GM23338 (cell line): ENCODE measurements around the gene TMC1. TPM values are rescaled to one million over a fixed set of nuclear protein-coding genes. Genes with fewer than 3 reads are reported as not detected.

ENCODE experiments used
- ATAC-seq: fragments of 200-7000 bp; cut with Tn5 transposase; 3 replicates; pipeline ENCODE4 v1.9.1; 2020
- DNase-seq: peaks from one replicate; pipeline ENCODE4 v3.0.0-alpha.2; 2015; ENCODE audit warnings: low spot score
- H2AFZ ChIP-seq: fragments of 200-600 bp; sonication (generic); 2 replicates; pipeline ENCODE4 v1.8.0; 2016; ENCODE audit warnings: antibody characterized with exemption, mild to moderate bottlenecking, moderate library complexity
- H3F3A ChIP-seq: fragments of 200-600 bp; sonication (generic); replicated peaks from 2 replicates; pipeline ENCODE4 v1.8.0; 2017; ENCODE audit warnings: antibody characterized with exemption, mixed run types, low read depth
- H3K27ac ChIP-seq: fragments of 200-600 bp; sonication (generic); 2 replicates; pipeline ENCODE4 v1.6.1; 2016; ENCODE audit warnings: low read depth
- H3K27me3 ChIP-seq: fragments of 200-600 bp; sonication (generic); 2 replicates; pipeline ENCODE4 v1.8.0; 2016; ENCODE audit warnings: mild to moderate bottlenecking, mixed run types, moderate library complexity; ENCODE audit not compliant: insufficient read depth
- H3K36me3 ChIP-seq: fragments of 200-600 bp; sonication (generic); 2 replicates; pipeline ENCODE4 v1.8.0; 2016; ENCODE audit warnings: mild to moderate bottlenecking; ENCODE audit not compliant: insufficient read depth
- H3K4me1 ChIP-seq: fragments of 200-600 bp; sonication (generic); 2 replicates; pipeline ENCODE4 v1.8.0; 2016; ENCODE audit warnings: mild to moderate bottlenecking, moderate library complexity; ENCODE audit not compliant: insufficient read depth
- H3K4me2 ChIP-seq: fragments of 200-600 bp; sonication (generic); 2 replicates; pipeline ENCODE4 v1.7.1; 2017; ENCODE audit warnings: mixed run types
- H3K4me3 ChIP-seq: fragments of 200-600 bp; sonication (generic); 2 replicates; pipeline ENCODE4 v1.6.1; 2016; ENCODE audit warnings: mixed run types
- H3K79me2 ChIP-seq: fragments of 200-600 bp; sonication (generic); replicated peaks from 2 replicates; pipeline ENCODE4 v1.8.0; 2017; ENCODE audit warnings: mild to moderate bottlenecking; ENCODE audit not compliant: insufficient read depth
- H3K9me2 ChIP-seq: fragments of 200-600 bp; sonication (generic); 2 replicates; pipeline ENCODE4 v1.8.0; 2017; ENCODE audit not compliant: insufficient read depth
- H4K20me1 ChIP-seq: fragments of 200-600 bp; sonication (generic); replicated peaks from 2 replicates; pipeline ENCODE4 v1.8.0; 2017; ENCODE audit warnings: mild to moderate bottlenecking; ENCODE audit not compliant: insufficient read depth
- H3K27ac Mint-ChIP-seq: 2 replicates; pipeline ENCODE4 v1.8.0; 2020; ENCODE audit warnings: inconsistent platforms, mild to moderate bottlenecking, moderate library complexity, mixed read lengths
- H3K27me3 Mint-ChIP-seq: 3 replicates; pipeline ENCODE4 v1.8.0; 2022; ENCODE audit warnings: low read depth, mild to moderate bottlenecking, moderate library complexity, mixed read lengths, inconsistent platforms; ENCODE audit not compliant: insufficient read depth, poor library complexity
- H3K36me3 Mint-ChIP-seq: 3 replicates; pipeline ENCODE4 v1.8.0; 2021; ENCODE audit warnings: low read depth, mild to moderate bottlenecking, inconsistent platforms, moderate library complexity, mixed read lengths
- H3K4me1 Mint-ChIP-seq: 3 replicates; pipeline ENCODE4 v1.8.0; 2020; ENCODE audit warnings: mild to moderate bottlenecking, inconsistent platforms, mixed read lengths
- H3K4me3 Mint-ChIP-seq: 3 replicates; pipeline ENCODE4 v1.8.0; 2021; ENCODE audit warnings: moderate library complexity, mild to moderate bottlenecking, inconsistent platforms, mixed read lengths
- H3K9me3 Mint-ChIP-seq: 3 replicates; pipeline ENCODE4 v1.8.0; 2020; ENCODE audit warnings: moderate library complexity, mild to moderate bottlenecking, inconsistent platforms, mixed read lengths
- EZH2 ChIP-seq: fragments of 200-600 bp; sonication (generic); IDR thresholded peaks from one replicate; pipeline ENCODE4 v1.8.0; 2017; ENCODE audit warnings: antibody characterized with exemption, mild to moderate bottlenecking, low read depth; ENCODE audit not compliant: unreplicated experiment
- NANOG ChIP-seq: IDR thresholded peaks from 2 replicates; pipeline ENCODE4 v1.6.1; 2016; ENCODE audit warnings: antibody characterized with exemption, borderline replicate concordance
- POLR2AphosphoS5 ChIP-seq: IDR thresholded peaks from 2 replicates; pipeline ENCODE4 v1.6.1; 2016; ENCODE audit warnings: antibody characterized with exemption, low read depth
- REST ChIP-seq: IDR thresholded peaks from one replicate; pipeline ENCODE4 v1.6.1; 2018; ENCODE audit warnings: antibody characterized with exemption; ENCODE audit not compliant: unreplicated experiment
- STAT1 ChIP-seq: IDR thresholded peaks from one replicate; pipeline ENCODE4 v1.6.1; 2016; ENCODE audit warnings: antibody characterized with exemption; ENCODE audit not compliant: unreplicated experiment
- ZNF462 ChIP-seq: fragments of 250-450 bp; sonication (Bioruptor Pico); IDR thresholded peaks from 2 replicates; pipeline ENCODE4 v1.5.0; 2020; ENCODE audit warnings: mild to moderate bottlenecking, moderate library complexity
- polyA plus RNA-seq: library from polyadenylated mRNA; unstranded; fragments of >200 nt; fragmentation: Nextera tagmentation; extraction: Ambion mirVana; gene quantifications from 2 replicates; pipeline ENCODE4 v1.2.1, GENCODE V29; 2016
- total RNA-seq: library from RNA; depleted of rRNA; stranded (reverse); fragments of >200 nt; shearing (Covaris generic); gene quantifications from 2 replicates; pipeline ENCODE4 v1.2.3, GENCODE V29; 2014

The TMC1 gene
- total and polyA plus RNA-seq, 2 experiments from 2014 or later, result 0.61 to 1.2 TPM

DNA sequence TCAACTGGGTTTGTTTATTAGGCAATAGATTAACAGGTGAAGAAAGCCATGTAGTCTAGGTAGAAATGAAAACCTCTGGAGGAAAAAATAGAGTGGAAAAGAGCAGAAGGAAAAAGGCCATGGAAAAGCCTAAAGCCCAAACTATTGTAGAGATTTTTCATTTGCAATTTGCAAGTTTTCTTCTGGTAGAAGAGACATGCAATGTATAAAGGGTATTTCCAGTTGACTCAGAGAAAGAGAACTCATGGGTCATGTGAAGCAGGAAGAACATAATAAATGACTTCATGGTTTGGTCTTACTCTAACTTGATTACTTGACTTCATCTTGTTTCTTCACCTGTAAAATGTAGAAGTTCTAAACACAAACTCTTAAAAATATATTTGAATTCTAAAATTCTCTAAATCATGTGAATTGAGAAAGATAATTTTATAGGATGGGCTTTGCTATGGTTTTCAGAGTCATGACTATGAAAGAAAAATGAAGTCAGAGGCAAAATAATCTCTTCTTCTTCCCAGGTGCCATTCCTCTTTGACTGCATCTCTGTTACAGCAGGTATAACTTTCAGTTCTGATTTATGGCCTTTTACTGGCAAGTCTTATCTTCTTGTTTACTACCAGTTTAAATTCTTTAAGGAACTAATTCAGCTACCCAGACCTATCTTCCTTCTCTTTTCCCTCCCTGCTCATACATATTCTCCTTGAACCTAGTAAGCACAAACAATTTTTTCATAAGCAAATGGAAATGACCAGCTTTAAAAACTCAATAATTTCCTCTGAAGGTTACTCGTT lies 47.7 kb upstream of the TMC1 start (continued):
- TF ChIP-seq ZNF462 (CRISPR knock-in tag), result no peak
- TF ChIP-seq EZH2, result no peak
- TF ChIP-seq NANOG, result no peak

DNA sequence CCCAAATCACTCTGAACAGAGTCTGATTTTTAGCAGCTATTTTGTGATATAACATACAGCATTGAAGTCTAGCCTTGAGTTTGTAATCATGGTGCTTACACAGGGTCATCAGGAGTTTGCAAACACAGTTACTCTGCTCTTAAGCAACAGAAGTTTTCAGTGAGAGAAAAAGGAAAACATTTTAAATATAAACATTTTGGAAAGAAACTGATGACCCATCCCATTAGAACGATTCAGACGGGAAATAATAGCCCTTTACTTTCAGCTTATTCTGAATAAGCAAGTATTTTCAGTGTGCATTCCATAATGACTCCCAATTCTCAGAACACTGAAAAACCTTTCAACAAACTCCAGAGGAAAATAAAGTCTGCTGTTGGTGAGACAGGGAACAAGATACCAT lies 46.7 kb upstream of the TMC1 start:
- 0 out of 2 replicates have a peak, but pooled peaks cover 7% of the 10 kb centered on the region for H3K4me1 ChIP-seq
- TF ChIP-seq STAT1 (no peak), POLR2AphosphoS5 (no peak), REST (no peak)
- no peak overlapping the region for H3K27ac Mint-ChIP-seq
- H3K27ac ChIP-seq, result no peak overlapping the region
- 0 out of 2 replicates have a peak overlapping the region, but pooled peaks have one; percentile 33 for H2AFZ ChIP-seq
- no peaks in the 10 kb centered on the region for H3K36me3 ChIP-seq
- peaks cover 2% of the 10 kb centered on the region for H3K27me3 Mint-ChIP-seq
- peaks cover 11% of the 10 kb centered on the region for H3K4me1 Mint-ChIP-seq
- H3K36me3 Mint-ChIP-seq, result no peaks in the 10 kb centered on the region
- H3K9me3 Mint-ChIP-seq, result no peaks in the 10 kb centered on the region; the same call in 2 of the 3 replicates
- H3F3A ChIP-seq, result no peaks in the 10 kb centered on the region
- H3K27me3 ChIP-seq, result no peaks in the 10 kb centered on the region
- DNase-seq, result no peak
- no peak overlapping the region for H3K4me3 ChIP-seq
- no peaks in the 10 kb centered on the region for H3K79me2 ChIP-seq
- no peaks in the 10 kb centered on the region for H4K20me1 ChIP-seq
- H3K4me3 Mint-ChIP-seq, result no peak overlapping the region
- no peak for ATAC-seq
- H3K9me2 ChIP-seq, result no peaks in the 10 kb centered on the region
- no peak overlapping the region for H3K4me2 ChIP-seq
